Mesenteric fat pad (tissue), 1 donor: ENCODE measurements around the gene LCMT2. TPM values are rescaled to one million over a fixed set of nuclear protein-coding genes. Genes with fewer than 3 reads are reported as not detected.

Experiments used
- DNase-seq: peaks from one replicate; pipeline ENCODE4 v3.0.0-alpha.2; 2020; ENCODE audit warnings: low spot score
- total RNA-seq: library from RNA; stranded (reverse); fragmentation: NEBNext Ultra II Directional; extraction: Animal tissue kit (Norgen Biotek cat#: 25700); gene quantifications from one replicate; pipeline ENCODE4 v1.2.1, GENCODE V29; 2021
- donor health status: DM: yes; HTN: yes; CAD: no.

Gene LCMT2
- total RNA-seq, 1 donor from 2014 or later = 9.5 TPM

- DNase-seq = peak; percentile 67
Observed at GRCh38 chr15:43276563-43277200, 53.7 kb downstream of the LCMT2 start.

- peak; percentile 81 for DNase-seq
Observed at GRCh38 chr15:43275740-43276562, 54.4 kb downstream of the LCMT2 start.

GRCh38 chr15:43274136-43274535 is 56.2 kb downstream of the LCMT2 start:
- peak; percentile 85 for DNase-seq

Other genes starting within 250 kb of the LCMT2 start
- gene UBR1, start 224.5 kb downstream of the LCMT2 start, total RNA-seq = 40.2 TPM
- gene TMEM62, start 197.0 kb downstream of the LCMT2 start, total RNA-seq = 25.2 TPM
- 56.3 TPM for gene CCNDBP1, start 145.2 kb downstream of the LCMT2 start, total RNA-seq
- gene EPB42, start 109.6 kb downstream of the LCMT2 start, total RNA-seq = 2.8 TPM
- gene TGM5, start 63.6 kb downstream of the LCMT2 start, total RNA-seq = 0.45 TPM
- not detected for gene TGM7, start 28.3 kb downstream of the LCMT2 start, total RNA-seq
- gene ZSCAN29, start 40.5 kb upstream of the LCMT2 start, total RNA-seq = 24.3 TPM
- 13.5 TPM for gene TUBGCP4, start 40.5 kb upstream of the LCMT2 start, total RNA-seq
- gene TP53BP1, start 162.6 kb upstream of the LCMT2 start, total RNA-seq = 44.8 TPM
- 13.8 TPM for gene MAP1A, start 187.0 kb upstream of the LCMT2 start, total RNA-seq